Cardiac fibroblast (primary cell): ENCODE results near the gene HOXC5.
A peak's percentile ranks its signal among the peaks of the same experiment; 100 is the strongest.

Experiments
- DNase-seq, 2 donors: peaks; one replicate each; pipeline versions ENCODE4 v3.0.0 to v3.0.0-alpha.2; 2010; ENCODE audit warnings: low read depth in 2 of 2
- H3K4me3 ChIP-seq, 2 donors: replicated peaks in 1 of 2; 1 replicate in 1 of 2; 2 replicates in 1 of 2; pipeline ENCODE4 v1.5.1; 2011; ENCODE audit warnings: low read depth in 2 of 2, low read length in 2 of 2, mild to moderate bottlenecking in 2 of 2, moderate library complexity in 1 of 2
- TF ChIP-seq, protein P1 (sequence below): IDR thresholded peaks from one replicate; pipeline ENCODE4 v1.5.1; 2011; ENCODE audit warnings: low read depth, mild to moderate bottlenecking, low read length, inconsistent platforms

Gene HOXC5

DNA sequence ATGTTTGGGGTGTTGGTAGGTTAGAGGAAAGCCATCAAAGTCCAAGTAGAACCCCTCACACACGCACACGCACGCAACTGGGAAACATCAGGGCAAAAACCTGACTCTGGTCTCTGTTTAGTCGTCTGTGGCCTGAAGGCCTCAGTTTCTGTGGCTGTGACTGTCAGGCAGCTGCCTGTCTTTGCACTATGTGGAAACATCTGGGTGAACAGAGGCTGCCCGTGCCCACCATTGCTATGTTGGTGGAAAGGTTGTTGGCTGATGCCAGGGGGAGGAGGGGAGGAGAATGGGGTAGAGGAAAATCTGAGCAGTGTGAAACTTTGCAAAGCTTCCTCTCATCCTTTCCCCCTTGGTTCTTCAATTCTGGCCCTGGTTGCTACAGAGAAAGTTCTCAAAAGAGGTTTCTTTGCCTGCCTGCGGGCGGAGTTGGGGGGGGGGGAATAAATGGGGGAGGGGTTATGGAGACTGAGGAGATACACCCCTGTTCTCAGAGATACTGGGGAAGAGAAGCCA, 40.4 kb upstream of the HOXC5 start:
- H3K4me3 ChIP-seq: no peak overlapping the region

DNA sequence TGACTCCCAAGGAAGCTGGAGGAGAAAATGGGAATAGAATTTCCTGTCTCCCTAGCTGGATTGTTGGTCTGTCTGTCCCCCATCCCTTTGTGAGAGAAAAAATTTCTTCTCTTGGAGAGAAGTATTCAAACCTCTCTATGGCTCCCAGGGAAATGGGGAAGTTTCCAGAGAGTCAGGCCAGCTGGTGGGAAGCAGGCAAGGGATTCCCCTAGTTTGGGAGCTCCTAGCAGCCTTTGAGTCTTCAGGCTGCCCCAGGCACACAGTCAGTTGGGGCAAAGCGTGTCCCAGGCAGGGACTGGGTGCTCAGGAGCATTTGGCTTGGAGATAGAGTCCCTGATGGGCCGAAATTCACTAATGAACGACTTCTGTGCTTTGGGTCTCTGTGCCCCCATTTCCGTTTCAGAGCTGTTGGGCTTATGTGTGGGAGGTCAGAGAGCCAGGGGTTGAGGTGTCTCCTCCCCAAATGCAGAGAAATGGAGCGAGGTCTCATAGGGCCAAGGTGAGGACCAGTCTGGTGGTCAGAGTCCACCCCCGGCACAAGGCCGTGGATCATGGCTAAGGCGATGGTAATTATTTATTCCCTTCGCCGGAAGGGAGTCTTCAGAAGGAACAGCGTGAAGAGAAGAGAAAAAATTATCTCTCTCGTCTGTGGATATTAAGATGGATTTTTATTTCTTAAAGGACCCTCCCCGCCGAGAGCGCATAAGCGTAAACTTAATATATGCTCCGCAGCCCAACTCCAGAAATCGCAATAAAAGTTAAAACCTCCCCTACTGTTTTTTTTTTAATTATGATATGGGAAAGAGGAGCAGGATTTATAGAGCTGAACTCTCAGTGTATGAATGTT, 39.5 kb upstream of the HOXC5 start:
- no peak overlapping the region for H3K4me3 ChIP-seq
- TF ChIP-seq, protein P1, sequence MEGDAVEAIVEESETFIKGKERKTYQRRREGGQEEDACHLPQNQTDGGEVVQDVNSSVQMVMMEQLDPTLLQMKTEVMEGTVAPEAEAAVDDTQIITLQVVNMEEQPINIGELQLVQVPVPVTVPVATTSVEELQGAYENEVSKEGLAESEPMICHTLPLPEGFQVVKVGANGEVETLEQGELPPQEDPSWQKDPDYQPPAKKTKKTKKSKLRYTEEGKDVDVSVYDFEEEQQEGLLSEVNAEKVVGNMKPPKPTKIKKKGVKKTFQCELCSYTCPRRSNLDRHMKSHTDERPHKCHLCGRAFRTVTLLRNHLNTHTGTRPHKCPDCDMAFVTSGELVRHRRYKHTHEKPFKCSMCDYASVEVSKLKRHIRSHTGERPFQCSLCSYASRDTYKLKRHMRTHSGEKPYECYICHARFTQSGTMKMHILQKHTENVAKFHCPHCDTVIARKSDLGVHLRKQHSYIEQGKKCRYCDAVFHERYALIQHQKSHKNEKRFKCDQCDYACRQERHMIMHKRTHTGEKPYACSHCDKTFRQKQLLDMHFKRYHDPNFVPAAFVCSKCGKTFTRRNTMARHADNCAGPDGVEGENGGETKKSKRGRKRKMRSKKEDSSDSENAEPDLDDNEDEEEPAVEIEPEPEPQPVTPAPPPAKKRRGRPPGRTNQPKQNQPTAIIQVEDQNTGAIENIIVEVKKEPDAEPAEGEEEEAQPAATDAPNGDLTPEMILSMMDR: no peak
- DNase-seq: no peak

More for the DNA sequence above, 40.4 kb upstream of the HOXC5 start:
- TF ChIP-seq, protein P1: no peak
- no peak for DNase-seq

DNA sequence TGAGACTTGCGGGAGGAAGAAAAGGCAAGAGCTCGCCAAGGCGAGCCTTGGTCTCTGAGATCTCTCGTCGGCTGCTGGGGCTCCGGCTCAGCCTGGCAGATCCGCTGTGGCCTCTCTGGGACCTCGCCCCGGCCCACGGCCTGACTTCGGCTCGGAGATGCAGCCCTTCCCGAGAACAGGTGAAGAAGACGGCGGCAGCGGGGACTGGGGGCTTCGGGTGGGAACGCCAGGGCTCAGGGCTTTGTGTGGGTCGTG, 38.9 kb upstream of the HOXC5 start:
- H3K4me3 ChIP-seq: no peak overlapping the region
- DNase-seq: no peak
- TF ChIP-seq, protein P1: no peak

DNA sequence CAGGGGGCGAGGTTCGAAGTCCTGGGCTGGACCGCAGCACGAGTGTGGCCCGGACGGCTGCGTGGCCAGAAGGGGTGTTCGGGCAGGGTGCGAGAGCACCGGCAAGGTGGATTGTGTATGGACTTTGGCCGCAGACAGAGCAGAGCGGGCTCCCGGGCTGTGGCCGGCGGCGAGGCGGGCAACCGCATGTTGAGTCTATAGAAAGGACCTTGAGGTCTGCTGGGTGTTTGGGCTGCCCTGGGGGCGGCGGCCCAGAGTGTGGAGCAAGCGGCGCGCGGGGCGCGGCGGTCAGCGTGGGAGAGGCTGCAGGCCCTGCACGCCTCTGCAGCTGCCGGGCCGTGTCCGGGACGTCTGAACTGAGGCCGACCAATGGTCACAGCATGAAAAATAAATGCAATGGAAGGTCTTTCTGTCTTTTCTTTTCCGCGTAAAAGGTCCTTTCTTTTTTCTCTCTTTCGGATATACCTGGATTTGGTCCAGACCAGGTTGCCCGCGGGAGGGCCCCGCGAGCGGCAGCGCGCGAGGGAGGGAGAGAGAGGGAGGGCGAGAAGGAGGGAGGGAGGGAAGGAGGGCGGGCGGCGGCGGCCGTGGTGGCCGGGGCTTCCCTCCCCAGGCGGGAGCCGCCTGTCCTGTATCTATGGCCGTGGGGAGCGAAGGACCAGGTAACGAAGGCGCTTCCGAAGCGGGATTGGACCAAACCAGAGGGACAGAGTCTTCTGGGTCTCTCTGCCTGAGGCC, 38.4 kb upstream of the HOXC5 start:
- no peak for DNase-seq

DNA sequence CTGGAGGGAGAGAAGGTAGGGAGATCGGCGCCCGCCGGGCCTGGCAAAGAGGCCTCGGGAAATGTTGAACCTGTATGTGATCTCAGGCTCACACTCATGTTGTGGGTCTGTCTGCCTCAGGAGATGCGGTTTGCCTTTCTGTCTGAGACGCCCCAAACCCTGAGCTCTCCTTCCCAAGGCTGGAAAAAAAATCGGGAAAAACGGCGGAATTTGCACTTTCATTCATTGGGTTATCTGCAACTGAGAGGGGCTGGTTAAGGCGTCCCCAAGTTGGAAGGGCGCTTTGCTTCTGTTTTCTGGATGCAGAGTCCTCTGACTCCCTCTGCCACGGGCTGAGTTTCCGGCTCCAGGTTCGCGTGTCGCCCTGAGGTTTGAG, 37.9 kb upstream of the HOXC5 start:
- H3K4me3 ChIP-seq: no peak overlapping the region
- no peak for DNase-seq
- TF ChIP-seq, protein P1: no peak

More for the DNA sequence above, 38.4 kb upstream of the HOXC5 start:
- H3K4me3 ChIP-seq: no peak overlapping the region
- TF ChIP-seq, protein P1: no peak

DNA sequence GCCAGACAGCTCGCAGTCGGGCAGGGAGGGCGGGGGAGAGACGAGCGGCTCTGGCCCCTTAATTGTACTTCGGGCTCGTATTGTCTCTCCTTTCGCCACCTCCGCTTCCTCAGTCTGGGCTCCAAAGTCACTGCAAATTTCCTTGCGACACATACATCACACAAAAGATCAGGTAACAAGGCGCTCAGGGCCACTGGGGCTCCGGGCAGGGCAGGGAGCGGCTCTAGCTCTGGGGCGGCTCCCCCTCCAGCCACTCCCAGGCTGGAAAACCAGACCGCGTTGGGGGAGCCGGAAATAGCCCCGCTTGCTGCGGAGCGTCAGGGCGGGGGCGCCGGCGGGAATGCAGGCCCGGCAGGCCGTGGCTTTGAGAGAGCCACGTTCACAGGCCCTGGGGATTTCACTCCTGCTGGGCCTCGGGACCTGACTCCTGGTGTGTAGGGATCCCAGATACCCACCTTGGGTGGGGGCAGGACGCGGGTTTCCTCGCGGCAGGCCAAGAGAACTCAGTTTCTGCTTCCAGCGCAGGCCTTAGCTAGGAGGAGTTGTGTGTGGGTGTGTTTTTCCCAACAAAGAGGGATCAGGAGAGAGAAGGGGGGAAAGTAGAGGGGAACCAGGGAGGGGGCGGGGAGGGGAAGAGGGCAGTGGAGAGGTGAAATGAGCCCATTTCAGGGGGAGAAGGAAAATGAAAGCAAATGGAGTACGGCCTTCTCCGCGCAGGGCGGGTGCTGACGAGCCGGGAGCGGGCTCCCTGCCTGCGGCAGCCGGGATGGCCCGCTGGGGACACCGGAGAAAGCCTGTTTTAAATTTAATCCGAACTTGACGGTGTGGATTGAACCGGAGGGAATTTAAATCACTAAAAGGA, 37.2 kb upstream of the HOXC5 start:
- TF ChIP-seq, protein P1: peak; percentile 3
- peak overlapping the region; percentile 26 to 33 for H3K4me3 ChIP-seq

More for the DNA sequence above, 37.2 kb upstream of the HOXC5 start:
- no peak for DNase-seq
